ENCODE data around the gene MUC13. TPM values are rescaled to one million over a fixed set of nuclear protein-coding genes. Genes with fewer than 3 reads are reported as not detected.
"Not testable (repeated sequence)": the region's sequence is repeated elsewhere in the genome, so short reads cannot be mapped to it uniquely, and the experiment has no call there.

Gene MUC13
- total RNA-seq (2014; rRNA removed; shearing (Covaris generic)) = 0.11 TPM in 1 of 2 replicates, not detected in the other

GRCh38 chr3:124934577-124934976 lies at the start of gene MUC13:
TSS of gene MUC13 (minus strand) at chr3:124934751. CDS start at chr3:124934712, 39 bp downstream.
- DNase-seq (ENCODE audit: low read depth) = no peak

- no peak for DNase-seq (ENCODE audit: low read depth)
Measured at GRCh38 chr3:124982855-124983254, 48.3 kb upstream of the MUC13 start.

- DNase-seq (ENCODE audit: low read depth) = no peak
Measured at GRCh38 chr3:124981472-124981871, 46.9 kb upstream of the MUC13 start.

DNA sequence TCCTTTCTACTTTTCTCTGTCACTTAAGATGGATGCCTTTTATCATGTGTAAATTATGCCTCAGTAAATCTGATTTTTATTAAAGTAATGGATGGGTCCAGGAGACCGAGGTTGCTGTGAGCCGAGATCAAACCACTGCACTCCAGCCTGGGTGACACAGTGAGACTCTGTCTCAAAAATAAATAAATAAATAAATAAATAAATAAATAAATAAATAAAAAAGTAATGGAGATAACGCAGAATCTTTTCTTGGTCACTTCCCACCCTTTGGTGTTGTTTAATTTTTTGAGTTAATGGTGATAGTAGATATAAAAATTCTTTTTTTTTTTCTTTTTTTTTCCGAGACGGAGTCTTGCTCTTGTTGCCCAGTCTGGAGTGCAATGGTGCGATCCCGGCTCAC lies 44.1 kb upstream of the MUC13 start:
- no peak for DNase-seq (ENCODE audit: low read depth)

DNA sequence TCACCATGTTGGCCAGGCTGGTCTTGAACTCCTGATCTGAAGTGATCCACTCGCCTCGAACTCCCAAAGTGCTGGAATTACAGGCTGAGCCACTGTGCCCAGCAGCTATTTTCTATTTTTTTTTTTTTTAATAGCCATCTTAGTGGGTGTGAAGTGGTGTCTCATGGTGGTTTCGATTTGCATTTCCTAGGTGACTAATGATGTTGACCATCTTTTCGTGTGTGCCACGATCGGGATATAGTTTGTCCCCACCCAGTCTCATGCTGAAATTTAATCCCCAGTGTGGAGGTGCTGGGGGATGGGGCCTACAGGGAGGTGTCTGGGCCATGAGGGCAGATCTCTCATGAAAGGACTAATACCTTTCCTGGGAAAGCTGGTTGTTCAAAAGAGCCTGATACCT lies 41.8 kb upstream of the MUC13 start:
- DNase-seq (ENCODE audit: low read depth) = peak; percentile 46

GRCh38 chr3:124974691-124975090 lies 40.1 kb upstream of the MUC13 start:
- no peak for DNase-seq (ENCODE audit: low read depth)

DNA sequence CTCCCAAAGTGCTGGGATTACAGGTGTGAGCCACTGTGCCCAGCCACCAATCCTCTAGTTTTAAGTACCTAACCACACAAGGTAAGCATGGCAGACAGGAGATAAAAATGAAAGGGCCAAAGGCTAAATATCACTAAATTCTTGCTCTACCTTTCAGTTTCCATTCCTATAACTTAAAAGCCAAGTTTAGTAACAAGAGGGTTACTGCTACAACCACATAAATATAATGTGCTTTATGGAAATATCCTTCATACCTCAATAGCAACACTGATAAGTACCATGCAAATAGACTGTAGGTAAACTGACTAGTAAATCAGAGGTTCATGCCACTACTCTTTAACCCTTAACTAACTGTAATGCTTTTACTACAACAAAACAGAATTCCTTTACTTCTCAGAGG lies 38.7 kb upstream of the MUC13 start:
- DNase-seq (ENCODE audit: low read depth) = no peak

GRCh38 chr3:124972457-124972856 lies 37.9 kb upstream of the MUC13 start:
- DNase-seq (ENCODE audit: low read depth) = no peak

DNA sequence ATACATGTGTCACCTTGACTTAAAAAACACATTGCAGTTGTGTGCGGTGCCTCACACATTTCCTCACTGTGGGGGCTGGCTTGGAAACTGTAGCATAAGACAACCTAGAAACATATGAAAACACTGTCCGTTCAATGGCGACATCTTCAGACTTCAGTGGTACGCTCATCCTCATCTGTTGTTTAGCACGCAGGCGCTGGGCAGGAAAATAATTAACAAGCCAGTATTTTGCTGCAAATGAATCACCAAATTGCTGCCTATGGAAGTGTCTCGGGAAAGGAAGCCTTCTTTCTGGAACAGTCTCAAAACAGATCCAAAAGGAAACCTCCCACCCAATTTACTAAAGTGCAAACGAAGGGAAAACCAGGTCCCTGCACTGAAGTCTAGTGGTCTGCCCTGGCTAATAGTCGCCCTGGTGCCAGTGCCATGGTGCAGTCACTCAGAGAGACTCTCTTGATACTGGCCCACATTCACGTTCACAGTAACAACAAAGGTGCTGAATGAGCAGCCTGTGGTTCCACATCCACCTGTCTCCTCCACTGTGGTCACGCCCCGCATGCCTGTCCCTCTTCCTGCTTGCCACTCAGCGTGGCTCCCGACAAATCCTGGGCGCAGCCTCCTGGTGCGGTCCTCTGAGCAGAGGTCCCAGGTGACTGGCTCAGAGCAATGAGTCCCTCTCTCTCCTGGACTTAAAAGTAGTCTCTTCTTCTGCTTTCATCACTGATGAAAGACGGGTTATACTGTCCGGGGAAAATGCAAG lies 35.6 kb upstream of the MUC13 start:
- DNase-seq (ENCODE audit: low read depth) = no peak

DNA sequence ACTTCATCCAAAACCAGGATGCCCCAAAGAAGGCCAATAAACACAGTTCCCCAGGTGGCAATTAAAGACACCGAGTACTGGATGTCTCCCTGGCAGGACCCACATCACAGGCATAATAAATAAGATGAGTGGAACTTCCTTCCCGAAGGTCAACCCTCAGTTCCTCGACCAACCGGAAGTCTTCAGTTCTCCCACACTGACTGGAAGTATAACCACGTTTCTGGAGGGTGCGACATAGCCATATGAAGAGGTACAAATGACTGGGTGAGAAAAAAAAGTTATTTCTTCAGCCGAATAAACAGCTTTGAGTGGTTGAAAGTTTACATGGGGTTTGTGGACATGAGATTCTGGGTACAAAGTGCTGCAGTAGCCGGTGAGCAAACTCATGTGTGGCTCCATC lies 34.6 kb upstream of the MUC13 start:
- no peak for DNase-seq (ENCODE audit: low read depth)

DNA sequence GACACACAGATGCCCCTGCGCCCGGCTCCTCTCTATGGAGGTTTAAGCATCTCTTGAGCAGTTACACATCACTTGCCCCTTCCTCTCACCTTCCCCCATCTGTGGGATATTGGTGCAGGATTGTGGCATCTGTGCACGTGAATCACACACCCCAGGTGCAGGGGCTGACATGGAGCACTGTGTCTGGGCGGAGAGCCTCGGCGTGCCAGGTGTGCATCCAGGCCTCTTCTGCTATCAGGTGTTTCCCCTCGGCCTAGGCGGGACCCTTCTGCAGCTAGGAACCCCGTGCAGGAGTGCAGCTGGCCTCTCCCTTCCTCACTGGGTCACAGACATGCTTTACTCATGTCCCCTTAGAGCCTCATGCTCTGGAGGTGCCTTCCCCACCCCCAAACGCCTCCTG lies 33.4 kb upstream of the MUC13 start:
- no peak for DNase-seq (ENCODE audit: low read depth)

GRCh38 chr3:124966521-124967445 lies 32.2 kb upstream of the MUC13 start:
- DNase-seq (ENCODE audit: low read depth) = no peak

- DNase-seq (ENCODE audit: low read depth) = peak; percentile 14
Measured at GRCh38 chr3:124965413-124965812, 30.9 kb upstream of the MUC13 start.

GRCh38 chr3:124964387-124964786 lies 29.8 kb upstream of the MUC13 start:
- peak; percentile 56 for DNase-seq (ENCODE audit: low read depth)

DNA sequence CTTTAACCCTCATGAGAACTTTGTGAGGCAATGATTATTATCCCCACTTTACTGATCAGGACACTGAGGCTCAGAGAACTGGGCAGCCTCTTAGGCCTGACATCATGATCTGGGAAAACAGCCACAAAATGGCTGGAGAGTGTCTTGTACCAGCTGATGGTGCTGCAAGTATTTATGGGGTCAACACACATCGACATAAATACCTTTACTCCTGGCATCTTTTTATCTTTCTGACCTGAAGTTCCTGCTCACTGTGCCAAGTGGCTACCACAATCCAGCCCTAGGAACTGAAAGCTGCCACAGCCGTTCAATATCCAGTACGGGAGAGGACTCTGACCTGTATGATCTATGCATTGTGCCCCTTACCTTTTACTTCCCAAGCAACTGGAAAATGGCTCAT lies 29.2 kb upstream of the MUC13 start:
- DNase-seq (ENCODE audit: low read depth) = no peak

DNA sequence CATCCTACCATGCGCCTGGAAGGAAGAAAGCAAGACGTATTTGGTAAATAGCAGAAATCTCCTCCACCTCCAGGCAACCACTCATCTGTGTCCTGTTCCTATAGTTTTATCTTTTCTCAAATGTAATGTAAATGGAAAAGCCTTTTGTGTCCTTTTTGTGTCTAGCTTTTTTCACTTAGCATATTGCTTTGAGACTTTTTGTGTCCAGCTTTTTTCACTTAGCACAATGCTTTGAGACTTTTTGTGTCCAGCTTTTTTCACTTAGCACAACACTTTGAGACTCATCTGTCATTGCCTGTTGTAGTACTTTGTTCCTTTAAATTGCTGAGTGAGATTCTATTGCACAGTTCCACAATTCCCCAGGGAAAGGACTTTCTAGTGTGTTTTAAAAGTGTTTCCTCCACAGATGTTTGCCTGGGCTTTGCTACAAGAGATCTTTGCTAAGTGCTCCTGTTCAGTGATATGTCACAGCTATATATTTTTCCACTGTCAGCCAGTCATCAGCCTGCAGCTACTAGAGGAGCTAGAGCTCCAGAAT lies 27.9 kb upstream of the MUC13 start:
- DNase-seq (ENCODE audit: low read depth) = no peak

DNA sequence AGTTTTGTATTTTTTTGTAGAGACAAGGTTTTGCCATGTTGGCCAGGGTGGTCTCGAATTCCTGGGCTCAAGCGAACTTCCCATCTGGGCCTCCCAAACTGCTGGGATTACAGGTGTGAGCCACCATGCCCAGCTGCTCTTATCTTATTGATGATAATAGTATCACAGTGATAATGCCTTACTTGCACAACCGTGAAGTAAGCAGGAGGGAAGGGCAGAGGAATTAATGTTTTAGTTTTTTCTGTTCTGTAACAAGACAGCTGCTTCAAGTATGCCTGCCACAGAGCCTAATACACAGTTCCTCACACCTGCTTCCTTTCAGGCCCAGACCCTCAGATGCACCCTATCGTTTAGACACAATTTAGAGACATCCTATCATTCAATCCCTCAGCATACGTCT lies 26.1 kb upstream of the MUC13 start:
- no peak for DNase-seq (ENCODE audit: low read depth)

DNA sequence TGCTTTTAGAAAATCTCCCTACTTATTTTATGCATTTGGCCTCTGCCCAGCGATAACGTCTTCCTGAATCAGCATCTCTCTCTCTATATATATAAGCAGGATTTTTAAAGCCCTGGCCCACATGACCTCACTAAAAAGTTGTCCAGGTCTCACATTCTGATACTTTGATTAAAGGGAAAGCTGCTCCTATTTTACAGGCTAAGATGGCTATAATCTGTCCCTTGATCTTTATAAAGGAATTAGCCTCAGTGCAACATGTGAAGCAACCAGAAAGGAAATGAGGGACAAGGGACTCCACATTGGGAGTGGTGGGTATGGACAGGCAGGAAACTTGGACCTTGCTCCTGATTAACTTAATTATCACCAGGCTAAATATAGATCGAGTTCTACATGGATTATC lies 25.6 kb upstream of the MUC13 start:
- DNase-seq (ENCODE audit: low read depth) = no peak

DNA sequence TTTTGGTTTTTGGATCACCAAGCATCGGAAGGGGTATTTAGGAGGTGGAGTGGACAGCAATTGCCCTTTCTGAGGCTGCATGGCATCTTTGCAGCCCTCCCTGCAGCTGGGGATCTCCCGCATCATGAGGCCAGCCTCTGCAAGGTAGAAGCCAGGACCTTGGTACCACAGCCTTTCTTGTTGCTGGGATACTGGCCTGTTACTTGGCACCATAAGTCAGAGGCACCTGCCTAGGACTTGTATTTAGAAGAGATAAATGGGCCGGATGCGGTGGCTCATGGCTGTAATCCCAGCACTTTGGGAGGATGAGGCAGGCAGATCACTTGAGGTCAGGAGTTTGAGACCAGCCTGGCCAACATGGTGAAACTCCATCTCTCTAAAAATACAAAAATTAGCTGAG lies 23.4 kb upstream of the MUC13 start:
- DNase-seq (ENCODE audit: low read depth) = not testable (repeated sequence)

DNA sequence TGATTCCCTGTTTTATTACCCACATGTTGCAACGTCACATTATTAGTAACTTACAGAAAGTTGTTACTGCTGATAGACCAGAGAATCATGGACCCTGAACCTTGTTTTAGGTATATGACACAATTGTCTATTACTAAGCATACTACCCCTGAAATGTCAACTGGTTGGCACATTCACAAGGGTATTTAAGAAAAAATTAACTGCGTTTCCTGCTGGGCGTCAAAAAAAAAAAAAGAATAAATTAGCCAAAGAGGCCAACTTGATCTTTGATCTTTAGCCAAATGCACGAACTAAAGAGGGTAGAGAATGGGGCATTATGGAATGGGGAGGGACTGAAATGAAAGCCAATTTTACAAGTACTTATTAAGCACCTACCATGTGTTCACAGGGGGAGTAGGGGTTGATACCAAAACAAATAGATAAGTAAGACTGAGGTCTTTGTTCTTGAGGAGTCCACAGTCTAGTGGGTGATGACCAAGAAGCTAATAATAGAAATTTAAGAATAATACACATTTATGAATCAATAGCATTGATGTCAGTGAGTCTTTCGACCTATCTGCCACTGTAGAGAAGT lies 17.8 kb upstream of the MUC13 start:
- DNase-seq (ENCODE audit: low read depth) = no peak

DNA sequence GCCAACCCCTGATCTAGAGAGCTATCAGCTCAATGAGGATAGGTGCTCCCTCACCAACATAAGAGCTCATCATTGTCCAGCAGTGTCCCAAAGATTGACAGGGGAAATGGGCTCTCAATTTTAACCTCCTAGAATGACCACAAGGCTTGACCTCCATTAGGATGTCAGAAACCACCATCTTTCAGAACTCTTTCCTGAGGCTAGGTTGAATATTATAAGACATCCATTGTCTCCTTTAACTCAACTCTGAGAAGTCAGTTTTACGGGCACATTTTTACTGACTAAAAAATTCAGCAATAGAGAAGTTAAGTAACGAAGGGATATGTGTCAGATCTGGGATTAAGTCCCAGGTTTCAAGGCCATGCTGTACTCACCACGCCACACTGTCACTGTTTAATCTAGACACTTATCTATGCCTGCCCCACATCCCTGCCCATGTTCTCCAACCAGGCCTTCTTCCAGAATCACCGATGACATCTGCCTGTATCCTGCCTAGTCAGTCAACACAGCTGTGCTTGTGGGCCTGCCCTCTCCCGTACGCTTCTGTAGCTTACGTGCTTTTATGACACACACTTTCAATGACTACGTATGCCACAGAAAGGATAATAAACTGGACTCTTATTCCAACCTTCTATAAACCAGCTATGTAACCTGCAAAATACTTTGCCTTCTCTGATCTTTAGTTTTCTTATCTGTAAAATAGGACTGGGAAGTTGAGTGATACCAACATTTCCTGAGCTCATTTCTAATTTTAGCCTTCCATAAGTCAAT lies 17.1 kb upstream of the MUC13 start:
- DNase-seq (ENCODE audit: low read depth) = peak; percentile 44

GRCh38 chr3:124950026-124950425 lies 15.5 kb upstream of the MUC13 start:
- DNase-seq (ENCODE audit: low read depth) = no peak

Data from Daoy (cell line).